WTC11 (cell line): Measurements from ENCODE around the gene KLK12. TPM values are rescaled to one million over a fixed set of nuclear protein-coding genes. Genes with fewer than 3 reads are reported as not detected.

Experiments
- ATAC-seq: fragments of 200-7000 bp; cut with Tn5 transposase; 2 replicates; pipeline ENCODE4 v1.10.0; 2021; ENCODE audit warnings: mild to moderate bottlenecking, moderate library complexity
- CTCF ChIA-PET: fragments of 300-600 bp; sonication (Branson Sonifier 250); formaldehyde crosslinking; loops from one replicate; lab custom pipeline; 2021; ENCODE audit warnings: antibody characterized with exemption; lab: Charles Lee
- POLR2A ChIA-PET: fragments of 350-600 bp; sonication (Branson Sonifier 250); formaldehyde crosslinking; loops from one replicate; lab custom pipeline; 2021; ENCODE audit warnings: antibody characterized with exemption; lab: Charles Lee
- DNase-seq: peaks from one replicate; pipeline ENCODE4 v3.0.0; 2021; ENCODE audit warnings: low spot score
- H3K27ac Mint-ChIP-seq: 2 replicates; pipeline ENCODE4 v1.8.0; 2021; ENCODE audit warnings: mixed read lengths
- H3K27me3 Mint-ChIP-seq: 2 replicates; pipeline ENCODE4 v1.8.0; 2021; ENCODE audit warnings: low read depth, mild to moderate bottlenecking, moderate library complexity, mixed read lengths
- H3K36me3 Mint-ChIP-seq: 2 replicates; pipeline ENCODE4 v1.8.0; 2021; ENCODE audit warnings: mixed read lengths
- H3K4me1 Mint-ChIP-seq: 2 replicates; pipeline ENCODE4 v1.8.0; 2022; ENCODE audit warnings: mixed read lengths
- H3K4me3 Mint-ChIP-seq: 2 replicates; pipeline ENCODE4 v1.8.0; 2021; ENCODE audit warnings: mild to moderate bottlenecking, moderate library complexity, mixed read lengths
- H3K9me3 Mint-ChIP-seq: 2 replicates; pipeline ENCODE4 v1.8.0; 2021; ENCODE audit warnings: mixed read lengths
- CBFB ChIP-seq: sonication (generic); formaldehyde crosslinking; IDR thresholded peaks from 2 replicates; pipeline ENCODE4 v1.8.1; 2022; ENCODE audit warnings: mild to moderate bottlenecking, low read depth, missing genetic modification reagents
- CREM ChIP-seq: sonication (generic); formaldehyde crosslinking; IDR thresholded peaks from 2 replicates; pipeline ENCODE4 v1.8.1; 2022; ENCODE audit warnings: mild to moderate bottlenecking, missing genetic modification reagents, moderate library complexity
- E2F1 ChIP-seq: sonication (generic); formaldehyde crosslinking; IDR thresholded peaks from 2 replicates; pipeline ENCODE4 v1.8.0; 2022; ENCODE audit warnings: mild to moderate bottlenecking, missing genetic modification reagents
- EMX1 ChIP-seq: fragments of 250-450 bp; sonication (Bioruptor Pico); IDR thresholded peaks from 2 replicates; pipeline ENCODE4 v1.8.0; 2021; ENCODE audit warnings: mild to moderate bottlenecking
- FOXK1 ChIP-seq: sonication (generic); formaldehyde crosslinking; IDR thresholded peaks from 2 replicates; pipeline ENCODE4 v1.8.0; 2022; ENCODE audit warnings: mild to moderate bottlenecking, moderate library complexity, missing genetic modification reagents
- HMGA2 ChIP-seq: fragments of 250-450 bp; sonication (Bioruptor Pico); IDR thresholded peaks from 2 replicates; pipeline ENCODE4 v1.4.0; 2021; ENCODE audit warnings: mild to moderate bottlenecking, moderate library complexity
- HMGXB4 ChIP-seq: sonication (generic); formaldehyde crosslinking; IDR thresholded peaks from 2 replicates; pipeline ENCODE4 v1.8.1; 2023; ENCODE audit warnings: mild to moderate bottlenecking, moderate library complexity, missing genetic modification reagents
- JAZF1 ChIP-seq: fragments of 250-450 bp; sonication (Bioruptor Pico); IDR thresholded peaks from 2 replicates; pipeline ENCODE4 v1.9.0; 2021; ENCODE audit warnings: moderate library complexity, mild to moderate bottlenecking, inconsistent platforms
- JUN ChIP-seq: sonication (generic); formaldehyde crosslinking; IDR thresholded peaks from 2 replicates; pipeline ENCODE4 v1.8.0; 2023; ENCODE audit warnings: mild to moderate bottlenecking, missing genetic modification reagents
- NFE2L1 ChIP-seq: sonication (generic); formaldehyde crosslinking; IDR thresholded peaks from 2 replicates; pipeline ENCODE4 v1.8.1; 2023; ENCODE audit warnings: missing genetic modification reagents
- PREB ChIP-seq: sonication (generic); formaldehyde crosslinking; IDR thresholded peaks from 2 replicates; pipeline ENCODE4 v1.8.1; 2022; ENCODE audit warnings: mild to moderate bottlenecking, missing genetic modification reagents, moderate library complexity, borderline replicate concordance
- PRRX2 ChIP-seq: fragments of 250-450 bp; sonication (Bioruptor Pico); IDR thresholded peaks from 2 replicates; pipeline ENCODE4 v1.8.0; 2021; ENCODE audit warnings: mild to moderate bottlenecking
- TCF7 ChIP-seq: sonication (generic); formaldehyde crosslinking; IDR thresholded peaks from 2 replicates; pipeline ENCODE4 v1.8.0; 2022; ENCODE audit warnings: mild to moderate bottlenecking, low read depth, missing genetic modification reagents, moderate library complexity
- ZMAT4 ChIP-seq: fragments of 250-450 bp; sonication (Bioruptor Pico); IDR thresholded peaks from 2 replicates; pipeline ENCODE4 v1.9.0; 2021; ENCODE audit warnings: mild to moderate bottlenecking
- ZNF232 ChIP-seq: sonication (generic); formaldehyde crosslinking; IDR thresholded peaks from 2 replicates; pipeline ENCODE4 v1.8.0; 2022; ENCODE audit warnings: mild to moderate bottlenecking, missing genetic modification reagents
- ZNF396 ChIP-seq: fragments of 250-450 bp; sonication (Bioruptor Pico); IDR thresholded peaks from 2 replicates; pipeline ENCODE4 v1.8.0; 2021; ENCODE audit warnings: mild to moderate bottlenecking, moderate library complexity, borderline replicate concordance
- total RNA-seq: library from RNA; stranded (reverse); gene quantifications from 3 replicates; pipeline ENCODE4 v1.2.3, GENCODE V29; 2021
- TF ChIP-seq, protein P1 (sequence below): sonication (generic); formaldehyde crosslinking; IDR thresholded peaks from 2 replicates; pipeline ENCODE4 v1.8.1; 2023; ENCODE audit warnings: mild to moderate bottlenecking, missing genetic modification reagents
- TF ChIP-seq, protein P2 (sequence below): sonication (generic); formaldehyde crosslinking; IDR thresholded peaks from 2 replicates; pipeline ENCODE4 v1.8.0; 2022; ENCODE audit warnings: missing genetic modification reagents
- TF ChIP-seq, protein P3 (sequence below): sonication (generic); formaldehyde crosslinking; IDR thresholded peaks from 2 replicates; pipeline ENCODE4 v1.8.0; 2022; ENCODE audit warnings: mild to moderate bottlenecking, missing genetic modification reagents
- TF ChIP-seq, protein P4 (sequence below): sonication (generic); formaldehyde crosslinking; IDR thresholded peaks from 2 replicates; pipeline ENCODE4 v1.8.0; 2022; ENCODE audit warnings: mild to moderate bottlenecking, missing genetic modification reagents

Gene KLK12
- total RNA-seq, 1 experiment from 2014 or later = not detected

- ATAC-seq (no peak), DNase-seq (no peak)
- Mint-ChIP-seq H3K4me1 (peaks cover 24% of the 10 kb centered on the region), H3K4me3 (no peak overlapping the region), H3K27me3 (peaks cover 50% of the 10 kb centered on the region), H3K9me3 (no peaks in the 10 kb centered on the region), H3K27ac (no peak overlapping the region), H3K36me3 (no peaks in the 10 kb centered on the region)
- CTCF ChIA-PET = no interaction called here
- POLR2A ChIA-PET = no interaction called here
- no peak for TF ChIP-seq TCF7 (CRISPR knock-in tag)
- TF ChIP-seq CBFB (CRISPR knock-in tag) = no peak
- no peak for TF ChIP-seq NFE2L1 (CRISPR knock-in tag)
- TF ChIP-seq, protein P1, sequence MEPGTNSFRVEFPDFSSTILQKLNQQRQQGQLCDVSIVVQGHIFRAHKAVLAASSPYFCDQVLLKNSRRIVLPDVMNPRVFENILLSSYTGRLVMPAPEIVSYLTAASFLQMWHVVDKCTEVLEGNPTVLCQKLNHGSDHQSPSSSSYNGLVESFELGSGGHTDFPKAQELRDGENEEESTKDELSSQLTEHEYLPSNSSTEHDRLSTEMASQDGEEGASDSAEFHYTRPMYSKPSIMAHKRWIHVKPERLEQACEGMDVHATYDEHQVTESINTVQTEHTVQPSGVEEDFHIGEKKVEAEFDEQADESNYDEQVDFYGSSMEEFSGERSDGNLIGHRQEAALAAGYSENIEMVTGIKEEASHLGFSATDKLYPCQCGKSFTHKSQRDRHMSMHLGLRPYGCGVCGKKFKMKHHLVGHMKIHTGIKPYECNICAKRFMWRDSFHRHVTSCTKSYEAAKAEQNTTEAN (CRISPR knock-in tag) = no peak
- TF ChIP-seq FOXK1 = no peak
- TF ChIP-seq, protein P2, sequence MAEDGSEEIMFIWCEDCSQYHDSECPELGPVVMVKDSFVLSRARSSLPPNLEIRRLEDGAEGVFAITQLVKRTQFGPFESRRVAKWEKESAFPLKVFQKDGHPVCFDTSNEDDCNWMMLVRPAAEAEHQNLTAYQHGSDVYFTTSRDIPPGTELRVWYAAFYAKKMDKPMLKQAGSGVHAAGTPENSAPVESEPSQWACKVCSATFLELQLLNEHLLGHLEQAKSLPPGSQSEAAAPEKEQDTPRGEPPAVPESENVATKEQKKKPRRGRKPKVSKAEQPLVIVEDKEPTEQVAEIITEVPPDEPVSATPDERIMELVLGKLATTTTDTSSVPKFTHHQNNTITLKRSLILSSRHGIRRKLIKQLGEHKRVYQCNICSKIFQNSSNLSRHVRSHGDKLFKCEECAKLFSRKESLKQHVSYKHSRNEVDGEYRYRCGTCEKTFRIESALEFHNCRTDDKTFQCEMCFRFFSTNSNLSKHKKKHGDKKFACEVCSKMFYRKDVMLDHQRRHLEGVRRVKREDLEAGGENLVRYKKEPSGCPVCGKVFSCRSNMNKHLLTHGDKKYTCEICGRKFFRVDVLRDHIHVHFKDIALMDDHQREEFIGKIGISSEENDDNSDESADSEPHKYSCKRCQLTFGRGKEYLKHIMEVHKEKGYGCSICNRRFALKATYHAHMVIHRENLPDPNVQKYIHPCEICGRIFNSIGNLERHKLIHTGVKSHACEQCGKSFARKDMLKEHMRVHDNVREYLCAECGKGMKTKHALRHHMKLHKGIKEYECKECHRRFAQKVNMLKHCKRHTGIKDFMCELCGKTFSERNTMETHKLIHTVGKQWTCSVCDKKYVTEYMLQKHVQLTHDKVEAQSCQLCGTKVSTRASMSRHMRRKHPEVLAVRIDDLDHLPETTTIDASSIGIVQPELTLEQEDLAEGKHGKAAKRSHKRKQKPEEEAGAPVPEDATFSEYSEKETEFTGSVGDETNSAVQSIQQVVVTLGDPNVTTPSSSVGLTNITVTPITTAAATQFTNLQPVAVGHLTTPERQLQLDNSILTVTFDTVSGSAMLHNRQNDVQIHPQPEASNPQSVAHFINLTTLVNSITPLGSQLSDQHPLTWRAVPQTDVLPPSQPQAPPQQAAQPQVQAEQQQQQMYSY (CRISPR knock-in tag) = no peak
- no peak for TF ChIP-seq ZNF232 (CRISPR knock-in tag)
- no peak for TF ChIP-seq JUN
- TF ChIP-seq ZMAT4 (CRISPR knock-in tag) = no peak
- TF ChIP-seq EMX1 = no peak
- TF ChIP-seq PRRX2 = no peak
- no peak for TF ChIP-seq HMGA2 (CRISPR knock-in tag)
- no peak for TF ChIP-seq CREM (CRISPR knock-in tag)
Measured at GRCh38 chr19:51005248-51005647, 29.6 kb downstream of the KLK12 start.

DNA sequence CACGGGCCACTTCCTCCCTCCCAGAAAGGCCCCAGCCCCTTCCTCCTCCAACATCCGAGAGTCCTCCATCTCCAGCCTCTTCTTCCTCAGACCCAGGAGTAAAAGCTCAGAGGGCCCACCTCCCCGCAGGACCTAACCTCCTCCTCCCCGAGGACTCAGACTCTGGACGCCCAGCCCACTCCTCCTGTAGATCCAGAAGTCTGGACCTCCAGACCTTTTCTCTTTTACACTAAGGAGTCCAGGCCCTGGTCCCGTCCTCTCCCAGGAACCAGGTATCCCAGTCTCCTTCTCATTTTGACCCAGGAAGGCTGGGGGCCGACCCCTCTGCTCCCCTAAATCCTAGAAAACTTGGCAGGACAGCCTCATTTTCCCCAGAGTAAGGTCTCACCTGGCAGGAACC, 31.5 kb downstream of the KLK12 start:
- POLR2A ChIA-PET = no interaction called here
- DNase-seq (no peak), ATAC-seq (no peak)
- Mint-ChIP-seq H3K36me3 (no peaks in the 10 kb centered on the region), H3K4me3 (no peak overlapping the region), H3K27me3 (peaks cover 48% of the 10 kb centered on the region), H3K4me1 (peaks cover 24% of the 10 kb centered on the region), H3K27ac (no peak overlapping the region), H3K9me3 (no peaks in the 10 kb centered on the region)
- CTCF ChIA-PET = interaction anchor here (6.0 kb wide), 1 partner anchor 14 kb away, joined by 94 read pairs; no protein-coding TSS in a partner anchor
- TF ChIP-seq, protein P3, sequence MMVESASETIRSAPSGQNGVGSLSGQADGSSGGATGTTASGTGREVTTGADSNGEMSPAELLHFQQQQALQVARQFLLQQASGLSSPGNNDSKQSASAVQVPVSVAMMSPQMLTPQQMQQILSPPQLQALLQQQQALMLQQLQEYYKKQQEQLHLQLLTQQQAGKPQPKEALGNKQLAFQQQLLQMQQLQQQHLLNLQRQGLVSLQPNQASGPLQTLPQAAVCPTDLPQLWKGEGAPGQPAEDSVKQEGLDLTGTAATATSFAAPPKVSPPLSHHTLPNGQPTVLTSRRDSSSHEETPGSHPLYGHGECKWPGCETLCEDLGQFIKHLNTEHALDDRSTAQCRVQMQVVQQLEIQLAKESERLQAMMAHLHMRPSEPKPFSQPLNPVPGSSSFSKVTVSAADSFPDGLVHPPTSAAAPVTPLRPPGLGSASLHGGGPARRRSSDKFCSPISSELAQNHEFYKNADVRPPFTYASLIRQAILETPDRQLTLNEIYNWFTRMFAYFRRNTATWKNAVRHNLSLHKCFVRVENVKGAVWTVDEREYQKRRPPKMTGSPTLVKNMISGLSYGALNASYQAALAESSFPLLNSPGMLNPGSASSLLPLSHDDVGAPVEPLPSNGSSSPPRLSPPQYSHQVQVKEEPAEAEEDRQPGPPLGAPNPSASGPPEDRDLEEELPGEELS (CRISPR knock-in tag) = no peak
- TF ChIP-seq HMGXB4 (CRISPR knock-in tag) (no peak), PREB (CRISPR knock-in tag) (no peak), ZNF396 (CRISPR knock-in tag) (no peak), E2F1 (CRISPR knock-in tag) (no peak), JAZF1 (CRISPR knock-in tag) (no peak)
- TF ChIP-seq, protein P2 (CRISPR knock-in tag) = no peak
- TF ChIP-seq, protein P4, sequence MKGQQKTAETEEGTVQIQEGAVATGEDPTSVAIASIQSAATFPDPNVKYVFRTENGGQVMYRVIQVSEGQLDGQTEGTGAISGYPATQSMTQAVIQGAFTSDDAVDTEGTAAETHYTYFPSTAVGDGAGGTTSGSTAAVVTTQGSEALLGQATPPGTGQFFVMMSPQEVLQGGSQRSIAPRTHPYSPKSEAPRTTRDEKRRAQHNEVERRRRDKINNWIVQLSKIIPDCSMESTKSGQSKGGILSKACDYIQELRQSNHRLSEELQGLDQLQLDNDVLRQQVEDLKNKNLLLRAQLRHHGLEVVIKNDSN (CRISPR knock-in tag) = no peak
